Keratinocyte (primary cell): ENCODE data around the gene SPRR3. TPM values are rescaled to one million over a fixed set of nuclear protein-coding genes. Genes with fewer than 3 reads are reported as not detected.

Experiments used
- DNase-seq: peaks from one replicate; pipeline ENCODE4 v3.0.0-alpha.2; 2011; ENCODE audit warnings: low read depth, missing footprints, low spot score
- FAIRE-seq: peaks from 2 replicates; lab custom pipeline; 2011; peaks lifted over from hg19 to GRCh38; lab: Jason Lieb, UNC
- H2AFZ ChIP-seq: 2 replicates; pipeline ENCODE4 v1.6.0; 2012; ENCODE audit warnings: low read length, control low read depth, inconsistent platforms; ENCODE audit not compliant: control insufficient read depth
- H3K27ac ChIP-seq: 2 replicates; pipeline ENCODE4 v1.5.1; 2011; ENCODE audit warnings: low read length; ENCODE audit not compliant: control insufficient read depth, insufficient read depth
- H3K27me3 ChIP-seq: 3 replicates; pipeline ENCODE4 v1.6.0; 2011; ENCODE audit warnings: low read length; ENCODE audit not compliant: control insufficient read depth, insufficient read depth; ENCODE audit errors: extremely low read depth
- H3K36me3 ChIP-seq, 2 experiments: 2 replicates in 1 of 2; 3 replicates in 1 of 2; pipeline ENCODE4 v1.5.1; 2011; ENCODE audit warnings: low read length in 2 of 2, mild to moderate bottlenecking in 1 of 2; ENCODE audit not compliant: control insufficient read depth in 2 of 2, insufficient read depth in 2 of 2; ENCODE audit errors: extremely low read depth in 1 of 2
- H3K4me1 ChIP-seq: 3 replicates; pipeline ENCODE4 v1.5.1; 2011; ENCODE audit warnings: low read length; ENCODE audit not compliant: control insufficient read depth, insufficient read depth; ENCODE audit errors: extremely low read depth
- H3K4me2 ChIP-seq: 3 replicates; pipeline ENCODE4 v1.6.0; 2011; ENCODE audit warnings: low read depth, low read length; ENCODE audit not compliant: control insufficient read depth, insufficient read depth; ENCODE audit errors: extremely low read depth
- H3K4me3 ChIP-seq, 3 experiments: fragments of 200-600 bp in 1 of 3; sonication (generic) in 1 of 3; 2 replicates in 2 of 3; 3 replicates in 1 of 3; pipeline ENCODE4 v1.5.1; 2011 to 2016; ENCODE audit warnings: low read length in 3 of 3, mild to moderate bottlenecking in 3 of 3, control low read depth in 2 of 3, inconsistent platforms in 1 of 3, low read depth in 1 of 3, mixed read lengths in 1 of 3, mixed run types in 1 of 3, moderate library complexity in 1 of 3; ENCODE audit not compliant: control insufficient read depth in 2 of 3, insufficient read depth in 2 of 3; ENCODE audit errors: extremely low read depth in 1 of 3
- H3K79me2 ChIP-seq: 2 replicates; pipeline ENCODE4 v1.6.0; 2012; ENCODE audit warnings: low read length; ENCODE audit not compliant: control insufficient read depth, insufficient read depth
- H3K9ac ChIP-seq: 3 replicates; pipeline ENCODE4 v1.6.0; 2011; ENCODE audit warnings: low read length; ENCODE audit not compliant: control insufficient read depth, insufficient read depth; ENCODE audit errors: extremely low read depth
- H3K9me1 ChIP-seq: 3 replicates; pipeline ENCODE4 v1.6.0; 2011; ENCODE audit warnings: low read length; ENCODE audit not compliant: control insufficient read depth, insufficient read depth; ENCODE audit errors: extremely low read depth
- H3K9me3 ChIP-seq: 2 replicates; pipeline ENCODE4 v1.5.1; 2012; ENCODE audit warnings: low read depth, low read length; ENCODE audit not compliant: control insufficient read depth
- H4K20me1 ChIP-seq: 3 replicates; pipeline ENCODE4 v1.6.0; 2011; ENCODE audit warnings: low read length; ENCODE audit not compliant: control insufficient read depth, insufficient read depth; ENCODE audit errors: extremely low read depth
- CTCF ChIP-seq, 3 experiments: IDR thresholded peaks in 1 of 3; conservative IDR thresholded peaks in 1 of 3; optimal IDR thresholded peaks in 1 of 3; 2 replicates in 2 of 3; 3 replicates in 1 of 3; pipeline versions ENCODE3 to v1.5.1; 2011; ENCODE audit warnings: low read length in 3 of 3, mild to moderate bottlenecking in 3 of 3, moderate library complexity in 2 of 3, control low read depth in 1 of 3, inconsistent platforms in 1 of 3; ENCODE audit not compliant: insufficient read depth in 2 of 3; ENCODE audit errors: extremely low read depth in 1 of 3
- EZH2 ChIP-seq: IDR thresholded peaks from one replicate; pipeline ENCODE4 v1.6.1; 2012; ENCODE audit warnings: inconsistent platforms, mild to moderate bottlenecking, low read length, moderate library complexity
- dilution Hi-C: fragments of 300-500 bp; cut with MboI; formaldehyde crosslinking; loops from one replicate; pipeline ENCODE4 v1.7.0; 2020; ENCODE audit warnings: low sequenced_read_pairs; ENCODE audit not compliant: extremely low pct_ligation_motif_present
- polyA plus RNA-seq, 5 experiments: library from polyadenylated mRNA; depleted of rRNA in 3 of 5; stranded (reverse) in 3 of 5; stranded (forward) in 1 of 5; unstranded in 1 of 5; fragments of >200 nt; gene quantifications; 1 replicate in 1 of 5; 2 replicates in 3 of 5; 3 replicates in 1 of 5; pipeline versions ENCODE4 v1.2.1 to v1.2.3, GENCODE V29; 2011 to 2012; ENCODE audit warnings: missing spikeins in 2 of 5, low read depth in 1 of 5, low replicate concordance in 1 of 5

SPRR3 gene
- polyA plus RNA-seq, 1 donor (not counting 4 experiments of a cell fraction or from before 2014, with no cell fraction given): 2.9 TPM

DNA sequence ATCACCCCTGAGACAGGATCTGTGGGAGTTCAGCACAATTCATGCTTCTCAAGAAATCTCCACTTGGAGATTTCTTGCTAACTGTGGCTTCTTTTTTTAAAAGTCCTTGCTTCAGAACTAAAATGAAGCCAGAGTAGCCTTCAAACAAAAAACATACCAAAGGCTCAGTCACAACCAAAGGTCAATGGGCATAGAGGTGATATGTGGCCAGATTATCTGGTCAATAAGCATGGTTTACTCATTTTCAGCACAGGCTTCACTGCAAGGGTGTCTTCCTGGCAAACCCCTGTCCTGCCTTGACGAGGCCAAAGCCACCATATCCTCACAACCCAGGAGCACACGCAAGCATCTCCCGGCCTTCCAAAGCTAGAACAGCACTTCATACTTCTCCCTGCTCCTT lies 42.3 kb upstream of the SPRR3 start:
- DNase-seq (no peak), FAIRE-seq (no peak)
- TF ChIP-seq CTCF (optimal IDR thresholded peaks at IDR 0.05 in 1 of 3, IDR thresholded peaks at IDR 0.05 in 1 of 3, conservative IDR thresholded peaks at IDR 0.05 in 1 of 3; ENCODE audit: extremely low read depth in 1 of 3, insufficient read depth in 2 of 3, low read length in 3 of 3): no peak
- Histone ChIP-seq H3K9me3 (no peaks in the 10 kb centered on the region), H3K9me1 (no peaks in the 10 kb centered on the region), H3K4me2 (no peak overlapping the region), H3K27ac (no peak overlapping the region), H4K20me1 (no peaks in the 10 kb centered on the region), H3K36me3 (no peaks in the 10 kb centered on the region), H3K27me3 (no peaks in the 10 kb centered on the region), H3K79me2 (no peaks in the 10 kb centered on the region), H3K4me3 (no peak overlapping the region), H2AFZ (no peak overlapping the region), H3K4me1 (peaks cover 8% of the 10 kb centered on the region), H3K9ac (no peak overlapping the region)
- dilution Hi-C loops: no loop called here

- Histone ChIP-seq H3K9me1 (no peaks in the 10 kb centered on the region), H3K27me3 (no peaks in the 10 kb centered on the region), H3K9me3 (no peaks in the 10 kb centered on the region), H3K4me1 (peaks cover 2% of the 10 kb centered on the region), H2AFZ (no peak overlapping the region), H3K4me3 (no peak overlapping the region), H3K36me3 (no peaks in the 10 kb centered on the region), H3K4me2 (no peak overlapping the region), H4K20me1 (no peaks in the 10 kb centered on the region), H3K9ac (no peak overlapping the region), H3K27ac (no peak overlapping the region), H3K79me2 (no peaks in the 10 kb centered on the region)
- DNase-seq (no peak), FAIRE-seq (no peak)
- dilution Hi-C loops: no loop called here
- no peak for TF ChIP-seq EZH2
- no peak for TF ChIP-seq CTCF (optimal IDR thresholded peaks at IDR 0.05 in 1 of 3, IDR thresholded peaks at IDR 0.05 in 1 of 3, conservative IDR thresholded peaks at IDR 0.05 in 1 of 3; ENCODE audit: extremely low read depth in 1 of 3, insufficient read depth in 2 of 3, low read length in 3 of 3)
Measured at GRCh38 chr1:152959801-152960451, 41.6 kb upstream of the SPRR3 start.
